Subcutaneous adipose tissue (tissue), 4 donors: Measurements from ENCODE around the gene UGT1A4. TPM values are rescaled to one million over a fixed set of nuclear protein-coding genes. Genes with fewer than 3 reads are reported as not detected.

ENCODE experiments used
- total RNA-seq, 4 donors: library from RNA; depleted of rRNA; stranded (reverse); fragments of >200 nt; gene quantifications; one replicate each; pipeline ENCODE4 v1.1.0, GENCODE V29; 2016
- TF ChIP-seq, protein P1 (sequence below): fragments of 450-650 bp; IDR thresholded peaks from one replicate; pipeline ENCODE4 v1.5.1; 2016; ENCODE audit warnings: low read depth, mild to moderate bottlenecking, control low read depth, antibody characterized with exemption, moderate library complexity

Gene UGT1A4
- total RNA-seq, 4 donors from 2014 or later: not detected

DNA sequence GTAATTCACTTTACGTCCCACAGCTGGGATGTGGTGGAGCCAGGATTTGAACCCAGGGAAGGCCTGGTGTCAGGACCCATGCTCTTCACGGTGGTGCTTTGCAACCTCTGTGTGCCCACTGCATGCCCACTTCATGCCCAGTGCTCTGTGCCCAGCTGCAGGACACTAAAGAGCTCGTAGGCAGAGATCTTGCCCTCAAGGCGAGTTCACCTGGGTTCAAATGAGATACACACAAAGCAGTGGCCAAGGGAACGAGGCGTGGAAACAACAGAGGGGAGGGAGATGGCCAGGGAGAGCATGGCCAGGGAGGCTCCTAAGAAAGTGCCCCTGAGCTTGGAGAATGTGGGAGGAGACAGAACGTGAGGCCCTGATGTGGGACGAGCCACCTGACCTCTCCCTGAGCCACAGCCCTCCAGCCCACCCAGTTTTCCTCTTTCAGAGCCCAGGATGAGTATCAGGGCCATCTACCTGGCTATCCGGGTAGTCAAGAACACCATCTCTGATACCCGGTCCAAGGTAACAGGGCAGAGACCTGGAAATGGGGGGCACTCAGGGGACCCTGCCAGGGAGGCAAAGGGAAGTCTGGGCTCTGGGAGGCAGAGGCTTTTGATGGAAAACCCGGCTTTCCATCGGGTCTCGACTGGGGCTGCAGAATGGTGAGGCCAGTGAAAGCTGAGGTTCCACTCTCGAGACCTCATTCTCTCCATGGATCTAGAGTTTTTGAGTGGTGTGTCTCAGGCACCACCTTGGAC, 80.0 kb downstream of the UGT1A4 start:
- TF ChIP-seq, protein P1, sequence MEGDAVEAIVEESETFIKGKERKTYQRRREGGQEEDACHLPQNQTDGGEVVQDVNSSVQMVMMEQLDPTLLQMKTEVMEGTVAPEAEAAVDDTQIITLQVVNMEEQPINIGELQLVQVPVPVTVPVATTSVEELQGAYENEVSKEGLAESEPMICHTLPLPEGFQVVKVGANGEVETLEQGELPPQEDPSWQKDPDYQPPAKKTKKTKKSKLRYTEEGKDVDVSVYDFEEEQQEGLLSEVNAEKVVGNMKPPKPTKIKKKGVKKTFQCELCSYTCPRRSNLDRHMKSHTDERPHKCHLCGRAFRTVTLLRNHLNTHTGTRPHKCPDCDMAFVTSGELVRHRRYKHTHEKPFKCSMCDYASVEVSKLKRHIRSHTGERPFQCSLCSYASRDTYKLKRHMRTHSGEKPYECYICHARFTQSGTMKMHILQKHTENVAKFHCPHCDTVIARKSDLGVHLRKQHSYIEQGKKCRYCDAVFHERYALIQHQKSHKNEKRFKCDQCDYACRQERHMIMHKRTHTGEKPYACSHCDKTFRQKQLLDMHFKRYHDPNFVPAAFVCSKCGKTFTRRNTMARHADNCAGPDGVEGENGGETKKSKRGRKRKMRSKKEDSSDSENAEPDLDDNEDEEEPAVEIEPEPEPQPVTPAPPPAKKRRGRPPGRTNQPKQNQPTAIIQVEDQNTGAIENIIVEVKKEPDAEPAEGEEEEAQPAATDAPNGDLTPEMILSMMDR: no peak

DNA sequence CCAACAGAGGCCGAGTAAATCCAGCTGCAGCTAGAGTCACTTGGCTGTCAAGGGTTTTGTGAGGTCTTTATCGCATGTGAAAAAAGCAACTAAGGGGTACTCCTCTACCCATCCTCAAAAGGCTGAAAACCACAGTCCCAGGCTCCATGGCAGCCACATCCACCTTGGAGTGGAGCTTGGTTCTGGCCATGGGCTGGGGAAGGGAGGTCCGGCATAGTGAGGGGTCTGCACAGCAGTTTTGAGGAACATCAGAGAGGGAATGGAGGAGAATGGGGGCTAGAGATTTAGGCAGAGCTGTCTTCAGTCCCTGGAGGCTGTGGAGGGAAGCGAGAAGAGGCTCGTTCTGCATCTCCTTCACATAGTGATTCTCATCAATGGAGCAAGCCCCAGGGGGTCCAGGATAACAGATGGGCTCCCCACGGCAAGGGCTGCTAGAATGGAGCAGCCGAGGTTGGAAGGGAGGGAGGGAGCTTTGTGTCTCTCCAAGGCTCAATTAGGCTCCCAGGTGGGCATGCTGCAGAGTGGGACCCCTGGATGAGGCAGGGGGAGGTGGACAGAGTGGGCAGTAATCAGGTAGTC, 80.6 kb downstream of the UGT1A4 start:
- TF ChIP-seq, protein P1: no peak

DNA sequence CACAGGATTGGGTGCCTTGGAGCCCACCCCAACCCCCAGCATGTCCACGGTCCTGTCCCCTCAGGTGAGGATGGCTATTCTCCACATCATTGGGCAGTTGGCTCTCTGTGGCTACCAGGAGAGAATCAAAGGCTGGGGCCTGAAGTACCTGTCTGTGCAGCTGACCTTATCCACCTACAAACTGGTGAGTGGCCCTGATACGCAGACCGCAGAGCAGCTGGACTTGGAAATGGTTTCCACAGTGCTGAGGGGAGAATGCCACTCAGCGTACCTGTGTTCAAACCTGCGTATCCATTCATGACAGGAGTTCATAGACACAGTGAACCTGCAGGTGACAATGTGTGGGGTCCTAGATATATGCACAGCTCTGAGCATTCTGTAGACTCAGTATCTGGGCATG, 81.2 kb downstream of the UGT1A4 start:
- TF ChIP-seq, protein P1: no peak

DNA sequence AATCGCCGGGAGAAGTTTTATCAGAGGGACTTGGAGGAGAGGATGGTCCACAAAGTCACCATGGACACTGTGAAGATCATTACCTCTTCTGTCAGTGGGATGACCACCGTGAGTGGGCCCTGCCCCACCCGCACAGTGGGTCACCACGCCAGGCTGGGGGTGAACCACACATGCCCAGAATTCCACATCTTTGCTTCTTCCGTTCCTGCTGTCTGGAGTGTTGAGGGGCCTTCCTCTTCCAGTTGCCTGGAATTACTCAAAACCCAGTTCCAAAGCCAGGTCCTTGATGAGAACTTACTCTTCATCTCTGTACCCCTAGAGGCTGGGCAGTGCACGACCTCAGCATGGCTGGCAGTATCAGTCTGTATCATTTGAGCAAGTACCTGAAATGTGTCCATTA, 81.7 kb downstream of the UGT1A4 start:
- TF ChIP-seq, protein P1: no peak

DNA sequence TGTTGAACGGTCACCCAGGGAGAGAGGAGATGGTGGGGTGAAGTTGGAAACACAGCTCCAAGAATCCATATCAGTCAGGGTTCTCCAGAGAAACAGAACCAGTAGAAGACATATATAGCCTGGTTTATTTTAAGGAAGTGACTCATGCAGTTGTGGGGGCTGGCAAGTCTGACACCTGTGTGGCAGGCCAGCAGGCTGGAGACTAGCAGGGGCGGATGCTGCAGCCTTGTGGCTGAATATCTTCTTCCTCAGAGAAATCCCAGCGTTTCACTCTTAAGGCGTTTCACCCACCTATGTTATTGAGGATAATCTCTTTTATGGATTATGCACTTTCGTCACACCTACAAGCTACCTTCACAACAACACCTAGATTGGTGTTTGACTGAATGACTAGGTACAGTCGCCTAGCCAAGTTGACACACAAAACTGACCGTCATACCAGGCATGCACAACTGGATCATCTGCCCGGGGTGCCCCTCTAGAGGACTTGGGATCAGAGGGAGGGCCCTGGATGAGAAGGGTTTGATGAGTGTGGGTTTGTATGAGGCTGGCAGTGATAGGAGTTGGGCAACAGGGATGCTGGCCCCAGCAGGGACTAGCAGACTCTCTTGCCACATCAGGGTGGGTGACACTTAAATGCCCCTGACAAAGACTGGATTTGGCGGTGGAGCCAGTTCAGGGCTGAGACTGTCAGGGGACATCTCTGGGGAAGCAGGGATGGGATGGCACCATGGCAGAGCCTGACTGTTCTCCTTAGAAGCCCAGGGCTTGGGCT, 83.0 kb downstream of the UGT1A4 start:
- TF ChIP-seq, protein P1: no peak

DNA sequence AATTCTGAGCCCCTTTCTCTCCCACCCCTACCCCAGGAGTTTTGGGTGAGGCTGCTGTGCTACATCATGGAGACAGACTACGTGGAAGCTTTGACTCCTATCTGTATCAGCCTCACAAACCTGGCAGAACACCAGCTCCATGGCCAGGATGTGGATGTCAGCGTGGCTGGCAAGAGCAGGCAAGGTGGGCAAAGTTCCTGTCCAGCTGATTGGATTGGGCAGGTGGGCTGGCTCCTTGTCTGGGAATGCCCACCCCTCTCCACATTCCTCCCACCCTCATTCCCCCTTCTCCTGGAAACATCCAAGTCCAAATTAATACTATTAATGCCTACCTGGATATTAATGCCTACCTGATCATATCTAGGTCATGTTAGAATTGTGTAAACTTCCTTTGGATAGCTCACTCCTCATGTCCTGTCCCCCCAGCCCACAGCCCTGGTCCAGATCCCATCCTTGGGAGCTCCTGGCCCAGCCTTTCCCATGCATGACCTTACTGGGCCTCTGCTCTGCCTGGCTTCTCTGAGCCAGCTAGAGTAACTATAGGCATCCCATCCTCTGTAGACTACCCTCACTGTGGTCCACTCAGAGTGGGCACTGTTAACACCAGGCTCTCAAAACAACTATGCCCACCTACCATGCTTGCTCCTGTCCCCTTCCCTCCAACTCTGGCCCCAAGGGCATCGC, 83.7 kb downstream of the UGT1A4 start:
- TF ChIP-seq, protein P1: no peak
